GM18907 (cell line): ENCODE data around the gene SMC6.

Source experiments
- ATAC-seq: cut with Tn5 transposase; IDR thresholded peaks from one replicate; pipeline ENCODE4 v1.9.1; 2021; ENCODE audit warnings: mild to moderate bottlenecking, moderate library complexity; ENCODE audit not compliant: unreplicated experiment

SMC6 gene

DNA sequence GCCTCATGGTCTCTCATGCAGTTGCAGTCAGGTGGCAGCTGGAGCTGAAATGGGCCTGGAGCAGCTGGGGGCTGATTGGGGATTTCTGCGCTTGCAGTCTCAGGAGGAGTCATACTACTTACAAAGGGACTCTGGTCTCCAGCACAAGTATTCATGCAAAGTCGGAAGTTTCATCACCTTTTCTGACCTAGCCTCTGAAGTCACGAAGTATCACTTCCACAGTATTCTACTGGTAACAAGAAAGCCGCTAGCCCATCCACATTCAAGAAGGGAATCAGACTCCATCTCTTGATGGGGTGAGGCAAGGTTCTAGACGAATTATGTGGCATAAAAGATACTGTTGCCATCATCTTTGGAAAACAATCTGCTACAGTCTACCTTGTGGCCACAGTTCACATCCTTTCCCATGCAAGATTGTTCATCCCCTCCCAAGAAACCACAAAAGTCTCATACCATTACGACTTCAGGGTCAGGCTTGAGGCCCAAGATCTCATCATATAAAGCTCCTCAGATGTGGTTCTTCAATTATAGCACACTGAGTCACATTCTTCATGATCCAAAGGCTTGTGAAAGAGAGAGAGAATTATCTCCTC lies 95.3 kb downstream of the SMC6 start:
- ATAC-seq = peak; percentile 54

DNA sequence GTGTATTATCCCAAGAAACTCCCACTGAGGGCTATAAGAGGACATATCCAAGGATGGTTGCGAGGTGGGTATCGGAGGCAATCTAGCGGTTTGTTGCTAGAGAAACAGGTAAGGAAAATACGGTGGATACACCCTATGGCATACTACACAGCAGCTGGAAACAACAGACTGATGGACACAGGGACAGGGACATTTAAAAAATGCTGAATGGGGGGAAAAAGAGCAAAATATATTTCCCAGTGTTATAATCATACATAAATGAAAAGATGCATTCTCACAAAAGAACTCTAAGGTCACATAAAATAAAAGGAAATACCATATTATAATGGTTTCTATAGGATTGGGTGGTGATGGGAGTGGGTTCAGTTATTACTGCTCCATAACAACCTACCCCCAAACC lies 95.9 kb downstream of the SMC6 start:
- no peak for ATAC-seq

DNA sequence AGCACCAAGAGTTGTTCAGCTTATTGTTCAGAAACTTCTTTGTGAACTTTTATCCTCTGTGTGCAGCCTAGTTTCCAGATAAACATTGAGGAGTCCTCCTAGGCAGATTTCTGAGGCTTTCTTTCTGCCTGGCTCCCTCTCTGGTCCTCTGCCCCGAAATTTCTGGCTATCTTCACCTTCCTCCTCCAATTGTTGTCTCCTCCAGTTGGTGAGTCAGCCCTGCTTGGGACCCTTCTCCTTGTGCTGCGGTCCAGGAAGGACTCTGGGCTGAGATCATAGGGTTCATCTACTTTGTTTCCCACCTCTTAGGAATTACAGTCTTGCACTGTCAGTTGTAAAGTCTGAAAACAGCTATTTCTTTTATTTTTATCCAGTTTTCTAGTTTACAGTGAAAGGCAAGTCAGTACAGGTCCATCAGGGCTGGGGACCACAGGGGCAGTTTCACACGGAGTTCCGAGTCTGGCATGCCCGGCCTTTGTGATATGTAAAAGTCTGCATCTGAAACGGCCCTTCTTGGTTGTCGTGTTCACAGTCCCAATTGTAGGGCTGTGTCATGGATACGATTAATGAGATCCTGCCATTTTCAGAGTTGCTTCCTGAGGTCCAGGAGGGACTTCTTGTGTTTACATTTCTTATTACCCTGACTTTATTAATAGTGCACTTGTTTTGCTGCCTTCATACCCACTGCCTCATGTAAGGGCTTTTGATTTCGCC lies 100.8 kb downstream of the SMC6 start:
- no peak for ATAC-seq

DNA sequence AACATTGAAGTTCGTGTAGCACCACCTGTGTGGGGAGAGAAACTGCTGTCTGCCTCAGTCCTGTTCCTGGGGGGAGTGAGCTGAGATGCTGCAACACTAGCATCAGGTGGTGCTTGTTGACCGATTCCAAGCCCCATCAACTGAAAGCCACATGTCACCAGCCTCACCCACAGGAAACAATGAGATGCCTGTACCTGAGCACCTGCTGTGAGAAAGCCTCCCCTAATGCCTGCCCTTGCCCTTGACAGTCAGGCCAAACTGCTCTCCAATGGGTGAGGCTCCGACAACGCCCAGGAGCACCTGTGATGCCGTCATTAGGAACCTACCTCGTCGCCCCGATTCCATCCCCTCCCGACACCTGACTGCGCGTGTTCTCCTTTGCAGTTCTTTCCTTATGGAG lies 104.6 kb downstream of the SMC6 start:
- no peak for ATAC-seq

DNA sequence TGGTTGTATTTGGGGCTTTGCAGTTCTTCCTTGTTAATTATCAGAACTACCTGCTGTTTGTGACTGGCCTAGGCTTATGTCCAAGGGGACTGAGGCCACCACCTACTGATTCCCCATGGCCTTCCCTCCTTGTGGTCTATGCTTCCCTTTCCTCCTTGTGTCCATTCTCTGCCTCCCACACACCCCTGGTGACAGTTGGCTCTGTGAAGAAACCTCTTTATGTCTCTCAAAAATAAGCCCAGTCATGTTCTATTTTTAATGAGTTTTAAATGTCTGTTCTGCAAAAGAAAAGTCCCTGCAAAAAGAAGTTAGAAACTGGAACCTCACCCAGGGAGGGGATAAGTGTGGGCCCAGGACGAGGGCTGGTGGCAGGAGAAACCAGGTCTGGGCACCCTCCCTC lies 105.0 kb downstream of the SMC6 start:
- no peak for ATAC-seq

DNA sequence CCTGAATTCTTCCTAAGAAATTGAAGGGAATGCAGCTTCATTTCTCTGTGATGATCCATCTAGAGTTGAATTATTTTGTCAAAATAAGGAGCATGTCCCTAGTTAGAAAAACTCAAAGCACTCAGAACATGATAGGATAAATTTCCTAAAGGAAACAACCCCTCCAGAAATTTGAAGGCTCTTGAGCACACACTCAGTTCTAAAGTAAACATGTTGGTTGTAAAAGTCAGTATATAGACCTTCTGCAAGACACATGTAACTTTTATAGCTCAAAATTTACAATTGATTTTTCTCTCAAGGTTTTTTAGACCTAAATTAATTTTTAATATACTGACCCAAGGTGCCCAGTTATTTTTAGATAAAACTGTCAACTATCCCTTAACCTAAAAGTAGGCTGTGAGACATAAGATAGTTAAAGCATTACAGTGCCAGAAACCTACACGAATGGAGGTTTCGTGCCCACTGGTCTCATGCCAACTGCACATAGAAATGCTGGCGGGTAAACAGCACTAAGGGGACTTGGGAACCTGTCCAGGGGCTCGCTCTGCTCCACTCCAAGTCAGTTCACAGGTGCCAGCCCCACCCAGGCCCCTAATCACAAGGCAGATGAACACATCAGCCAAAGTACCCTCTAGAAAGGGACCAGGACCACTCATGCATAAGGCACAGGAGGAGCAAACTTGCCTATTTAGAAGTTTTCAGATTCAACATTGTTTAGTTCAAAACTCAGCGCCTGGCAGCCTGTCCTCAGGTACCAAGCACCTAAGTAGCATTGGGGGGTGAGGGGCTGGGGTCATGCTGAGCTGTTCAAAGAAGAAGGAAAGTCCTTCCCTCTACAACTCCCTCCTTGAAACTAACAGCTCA lies 106.5 kb downstream of the SMC6 start:
- ATAC-seq = no peak

DNA sequence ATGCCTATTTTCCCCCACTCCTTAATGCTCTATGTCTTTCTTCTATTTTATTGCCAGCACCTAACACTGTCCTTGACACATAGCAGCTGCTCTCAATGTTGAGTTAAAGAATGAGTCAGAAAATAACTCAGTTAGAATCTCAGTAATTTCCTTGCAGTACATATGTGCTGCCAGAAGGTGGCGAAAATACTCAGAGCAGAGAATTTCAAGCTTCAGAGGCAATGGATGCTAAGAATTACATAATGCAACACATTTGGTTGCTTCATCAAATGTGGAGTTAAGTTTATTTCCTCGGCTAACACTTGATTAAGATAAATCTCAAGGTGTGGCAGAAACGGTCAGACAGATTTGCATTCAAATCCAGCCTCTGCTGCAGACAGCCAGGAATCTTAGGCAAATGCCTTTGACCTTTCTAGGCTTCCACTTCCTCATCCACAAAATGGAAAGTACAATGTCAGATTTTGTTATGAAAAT lies 107.5 kb downstream of the SMC6 start:
- ATAC-seq = peak; percentile 89

DNA sequence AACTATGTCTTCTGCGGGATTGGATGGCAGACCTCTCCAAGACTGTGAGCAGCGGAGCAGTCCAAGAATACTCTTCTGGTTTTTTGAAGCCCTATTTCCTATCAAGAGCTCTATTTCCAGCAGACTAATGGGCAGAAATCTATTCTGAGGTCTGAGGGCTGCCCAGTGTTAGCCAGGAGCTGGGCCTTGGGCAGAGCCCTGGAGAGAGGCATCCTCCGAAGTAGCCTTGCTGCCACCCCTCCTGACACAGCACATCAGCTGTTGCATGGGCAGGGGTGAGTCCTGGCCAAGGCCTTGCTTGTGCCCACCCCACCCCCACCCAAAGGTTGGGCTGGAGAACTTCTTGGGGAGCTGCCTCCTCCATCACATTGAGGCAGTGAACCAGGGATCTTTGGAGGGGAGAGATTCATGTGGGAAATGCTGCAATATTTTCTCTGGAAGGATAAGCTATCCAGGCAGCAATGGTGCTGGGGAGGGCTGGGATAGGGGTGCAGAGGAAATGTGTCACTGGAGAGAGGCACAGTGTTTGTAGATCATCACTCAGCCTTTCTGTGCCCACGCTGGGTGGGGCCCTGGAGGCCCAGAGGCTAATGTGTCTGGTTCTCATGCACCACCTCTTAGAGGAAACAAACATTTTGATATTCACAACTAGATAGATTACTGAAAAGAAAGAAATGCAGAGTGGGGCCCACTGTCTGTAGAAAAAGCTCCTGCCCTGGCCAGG lies 108.5 kb downstream of the SMC6 start:
- ATAC-seq = no peak

DNA sequence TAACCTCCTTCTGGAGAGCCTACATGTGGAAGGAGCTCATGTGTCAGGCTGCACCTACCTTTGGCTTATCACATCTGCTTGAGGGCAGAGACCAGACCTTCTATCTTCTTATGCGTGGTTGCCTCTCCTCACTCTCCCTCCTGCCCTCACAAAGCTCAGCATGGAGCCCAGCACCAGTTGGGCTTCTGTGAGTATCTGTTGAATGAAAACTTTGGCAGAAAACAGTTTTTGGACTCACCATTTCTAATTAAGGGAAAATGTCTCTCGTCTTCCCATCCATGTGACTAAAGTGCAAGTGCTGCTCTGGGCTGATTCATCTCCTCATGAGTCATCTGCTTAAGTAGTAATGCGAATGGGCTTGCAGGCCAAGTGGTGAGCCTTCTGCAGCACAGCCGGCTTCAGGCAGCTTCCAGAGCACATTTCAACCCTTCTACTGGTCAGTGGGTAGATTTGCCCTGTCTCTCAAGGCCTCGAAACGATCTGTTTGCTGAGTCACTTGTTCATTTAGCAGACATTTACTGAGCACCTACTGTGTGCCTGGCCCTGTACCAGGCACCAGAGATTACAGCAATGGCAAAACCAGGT lies 110.5 kb downstream of the SMC6 start:
- no peak for ATAC-seq

DNA sequence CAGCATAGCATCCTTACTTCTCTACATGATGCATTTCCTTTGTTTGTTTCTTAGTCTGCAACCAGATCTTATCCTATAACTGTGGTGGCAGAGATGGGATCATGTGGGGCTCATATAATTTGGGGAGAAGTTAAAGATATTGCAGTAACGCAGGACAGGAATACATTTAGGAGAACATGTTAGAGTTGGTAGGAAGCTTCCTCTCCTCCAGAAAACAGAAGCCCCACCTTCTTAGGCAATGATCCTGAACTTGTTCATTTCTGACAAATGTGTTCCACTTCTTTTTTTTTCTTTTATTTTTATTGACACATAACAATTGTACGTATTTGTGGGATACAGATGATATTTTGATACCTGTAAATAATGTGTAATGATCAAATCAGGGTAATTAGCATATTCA lies 113.2 kb downstream of the SMC6 start:
- ATAC-seq = no peak

DNA sequence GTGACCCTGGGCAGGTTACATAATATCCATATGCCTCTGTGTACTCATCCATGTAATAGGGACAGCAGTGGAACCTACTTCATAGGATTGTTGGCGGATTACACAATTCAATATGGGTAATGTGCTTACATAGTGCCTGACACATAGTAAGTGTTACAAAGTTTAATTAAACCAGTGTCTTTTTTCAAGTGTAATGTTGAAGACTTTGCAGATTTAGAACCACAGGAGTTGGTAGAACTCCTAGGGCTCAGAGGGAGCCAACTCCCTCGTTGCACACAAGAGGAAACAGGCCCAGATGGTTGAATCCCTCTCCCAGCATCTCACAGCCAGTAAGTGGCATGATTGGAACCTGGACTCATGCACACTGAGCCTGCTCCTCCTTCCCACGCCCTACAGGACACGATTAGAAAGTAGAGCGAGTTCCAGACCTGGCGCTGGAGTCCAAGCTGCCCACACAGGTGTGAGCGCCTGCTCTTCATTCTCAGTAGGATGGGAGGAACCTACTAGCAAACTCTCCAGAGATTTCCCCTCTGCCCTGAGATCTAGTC lies 115.3 kb downstream of the SMC6 start:
- ATAC-seq = no peak

DNA sequence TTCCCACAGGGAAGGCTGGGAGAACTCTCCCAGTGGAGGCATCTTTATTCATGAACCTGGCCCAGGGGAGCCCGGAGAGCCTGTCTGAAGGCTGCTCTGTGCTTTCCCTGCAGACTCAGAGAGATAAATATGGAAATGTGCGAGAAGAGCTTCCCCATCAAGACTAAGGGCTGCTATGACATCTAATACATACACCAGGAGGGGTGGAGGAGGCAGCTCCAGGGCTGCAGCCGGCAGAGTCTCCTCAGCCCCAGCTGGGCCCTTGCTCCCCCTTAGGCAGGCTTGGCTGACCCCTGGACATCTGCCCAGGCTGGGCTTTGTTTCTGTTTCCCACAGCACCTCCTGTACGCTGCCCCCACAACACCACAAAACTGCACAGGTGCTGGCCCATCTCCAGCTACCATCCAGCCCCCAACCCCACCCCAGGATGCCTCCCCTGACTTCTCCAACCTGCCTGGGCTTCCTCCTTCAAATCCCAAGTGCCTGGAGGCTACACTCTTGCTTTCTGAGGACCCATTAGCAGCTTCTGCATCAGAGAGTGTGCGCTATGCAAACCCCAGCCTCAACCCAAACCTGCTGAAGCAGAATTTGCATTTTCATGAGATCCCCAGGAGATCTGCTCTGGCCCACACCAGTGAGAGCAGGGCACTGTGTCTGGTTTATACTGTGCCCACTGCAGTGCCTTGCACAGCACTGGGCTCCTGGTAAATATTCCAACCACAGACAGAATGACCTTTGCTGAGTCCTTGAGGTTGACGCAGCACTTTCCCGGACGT lies 116.3 kb downstream of the SMC6 start:
- no peak for ATAC-seq

DNA sequence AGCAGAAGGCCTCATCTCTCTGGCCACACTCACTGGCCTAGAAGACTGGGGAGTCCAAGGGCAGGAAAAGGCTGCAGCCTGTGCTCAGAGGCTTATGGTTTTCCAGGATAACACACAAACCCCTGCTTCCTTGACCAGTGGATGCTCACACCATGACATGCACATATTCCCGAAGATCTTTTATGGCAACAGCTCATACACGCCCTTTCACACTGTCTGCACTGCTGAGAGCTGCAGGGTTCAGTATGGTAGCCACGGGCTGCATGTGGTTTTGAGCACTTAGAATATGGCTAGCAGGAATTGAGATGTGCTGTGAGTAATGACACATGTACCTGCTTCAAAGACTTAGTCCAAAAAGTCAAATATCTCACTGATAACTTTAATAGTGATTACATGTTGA lies 117.4 kb downstream of the SMC6 start:
- no peak for ATAC-seq

DNA sequence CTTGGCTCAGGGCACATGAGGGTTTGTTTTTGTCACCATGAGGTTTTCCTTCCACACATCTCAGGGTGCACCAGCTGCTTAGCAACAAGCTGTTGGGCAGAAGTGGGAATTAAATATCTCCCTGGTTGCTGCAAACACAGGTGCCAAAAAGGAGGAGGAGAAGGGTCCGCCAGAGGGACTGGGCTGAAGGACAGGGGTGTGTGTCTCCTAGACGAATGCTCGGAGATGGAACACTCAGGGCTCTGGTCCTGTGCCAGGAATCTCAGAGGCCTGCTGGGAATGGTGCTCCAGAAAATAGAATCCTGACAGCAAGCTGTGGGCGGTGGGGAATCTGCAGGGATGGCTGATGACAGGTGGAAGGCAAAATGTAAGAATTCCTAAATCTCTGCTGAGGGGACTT lies 118.6 kb downstream of the SMC6 start:
- no peak for ATAC-seq

DNA sequence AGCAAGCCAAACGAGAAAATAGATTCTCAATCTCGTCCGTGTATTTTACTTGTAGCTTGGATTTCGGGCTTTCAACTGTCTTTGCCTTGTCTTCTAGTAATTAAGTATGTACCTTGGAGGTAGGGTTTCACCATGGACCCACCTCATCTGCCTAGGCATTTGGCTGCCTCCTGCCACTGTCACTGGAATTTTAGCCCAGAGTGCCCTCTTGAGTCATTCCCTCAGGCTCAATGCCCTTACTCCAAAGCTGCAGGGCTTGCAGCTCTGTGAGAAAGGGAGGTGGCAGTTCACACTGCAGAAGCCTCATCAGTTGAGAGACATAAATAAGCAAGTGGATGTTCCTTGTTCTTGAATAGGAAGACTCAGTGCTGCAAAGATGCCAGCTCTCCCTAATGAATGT lies 123.5 kb downstream of the SMC6 start:
- ATAC-seq = no peak

DNA sequence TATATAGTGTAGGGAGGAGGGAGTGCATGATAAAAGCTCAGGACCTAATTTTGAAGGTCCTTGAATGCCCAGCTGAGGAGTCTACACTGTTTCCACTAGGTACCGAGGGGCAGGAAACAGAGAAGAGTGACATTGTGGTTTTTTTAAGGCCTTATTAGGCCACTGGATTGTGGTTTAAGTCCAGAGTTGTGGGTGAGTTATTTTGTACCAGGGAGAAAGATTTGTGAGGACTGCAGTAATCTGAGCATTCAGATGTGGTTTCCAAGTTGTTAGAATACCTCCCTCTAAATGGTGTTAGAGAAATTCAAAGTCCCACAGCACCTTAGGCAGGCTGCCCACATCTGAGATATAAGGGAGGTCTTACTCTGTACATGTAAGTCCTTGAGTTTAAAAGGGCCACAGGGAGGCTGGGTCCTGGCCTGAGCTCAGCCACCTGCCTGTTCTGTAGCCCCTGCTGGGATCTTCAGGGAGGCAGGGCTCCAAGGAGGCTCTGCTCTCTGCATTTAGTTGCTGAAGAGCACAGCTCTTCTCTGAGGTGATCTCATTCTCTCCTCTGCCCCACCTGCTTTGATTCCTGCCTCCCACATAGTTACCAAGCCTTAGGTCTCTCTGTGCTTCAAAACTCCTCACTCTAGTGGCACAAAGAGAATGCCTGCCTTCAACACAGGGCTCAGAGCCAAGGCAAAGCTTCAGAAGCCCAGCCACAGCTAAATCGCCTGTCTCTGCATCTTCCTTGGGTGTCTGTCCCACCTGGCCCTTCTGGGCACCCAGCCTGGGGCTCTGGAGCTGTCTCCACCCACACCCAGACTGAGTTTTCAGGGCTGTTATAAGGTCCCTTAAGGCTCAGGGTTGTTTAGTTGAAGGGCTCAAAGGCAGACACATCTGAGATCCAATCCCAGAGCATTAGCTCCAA lies 125.0 kb downstream of the SMC6 start:
- peak; percentile 58 for ATAC-seq

DNA sequence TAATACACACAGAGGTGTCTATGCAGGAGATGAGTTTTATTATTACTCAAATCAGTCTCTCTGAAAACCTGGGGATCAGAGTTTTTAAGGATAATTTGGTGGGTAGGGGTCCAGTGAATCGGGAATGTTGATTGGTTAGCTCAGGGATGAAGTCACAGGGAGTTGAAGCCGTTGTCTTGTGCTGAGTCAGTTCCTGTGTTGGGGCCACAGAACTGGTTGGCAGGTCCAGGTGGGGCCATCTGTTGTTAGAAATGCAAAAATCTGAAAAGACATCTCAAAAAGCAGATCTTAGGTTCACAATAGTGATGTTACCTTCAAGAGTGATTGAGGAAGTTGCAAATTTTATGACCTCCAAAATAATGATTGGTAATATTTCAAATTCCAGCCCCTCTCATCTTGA lies 126.2 kb downstream of the SMC6 start:
- ATAC-seq = no peak

DNA sequence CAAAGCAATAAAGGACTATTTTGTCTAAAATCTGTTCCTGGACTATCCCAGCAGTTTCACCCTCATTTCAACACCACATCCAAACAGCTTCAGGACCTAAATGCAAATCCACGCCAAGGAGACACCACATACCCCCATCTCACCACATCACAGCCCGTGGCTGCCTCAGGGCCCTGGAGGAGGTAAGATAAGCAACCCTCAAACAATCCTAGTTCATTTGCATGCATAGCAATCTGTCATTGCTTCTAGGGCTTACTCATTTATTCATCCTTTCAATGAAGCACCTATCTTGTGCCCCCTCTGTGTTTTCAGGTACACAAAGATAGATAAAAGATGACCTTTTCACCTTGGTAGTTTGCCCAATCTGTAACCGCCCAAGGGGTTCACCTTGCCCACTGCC lies 126.6 kb downstream of the SMC6 start:
- no peak for ATAC-seq

DNA sequence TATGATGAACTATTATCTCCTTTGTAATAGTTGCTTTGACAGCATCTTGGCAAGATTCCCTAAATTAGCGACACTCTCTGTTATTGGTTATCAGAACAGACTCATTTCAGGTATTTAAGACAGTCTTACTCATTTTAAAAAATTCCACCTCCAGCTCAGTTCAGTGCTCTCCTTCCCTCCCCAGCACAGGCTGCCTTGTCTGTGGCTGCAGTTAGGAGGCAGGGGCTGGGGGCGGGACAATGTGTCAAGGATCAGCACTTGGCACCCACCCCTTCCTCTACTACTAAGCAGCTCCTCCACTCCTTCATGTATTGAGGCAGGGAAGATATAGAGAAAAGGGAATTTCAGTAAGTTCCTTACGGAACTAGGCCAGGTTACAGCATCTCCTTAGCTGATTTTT lies 128.2 kb downstream of the SMC6 start:
- no peak for ATAC-seq
